GM18505 (cell line): Measurements from ENCODE around the gene CENPP.

Experiments used
- ATAC-seq: cut with Tn5 transposase; IDR thresholded peaks from one replicate; pipeline ENCODE4 v1.9.1; 2021; ENCODE audit not compliant: unreplicated experiment
- POLR2A ChIP-seq: IDR thresholded peaks from 4 replicates; pipeline ENCODE4 v1.6.1; 2011; ENCODE audit warnings: borderline replicate concordance; ENCODE audit not compliant: insufficient read depth, insufficient read length; ENCODE audit errors: extremely low read depth

CENPP gene

DNA sequence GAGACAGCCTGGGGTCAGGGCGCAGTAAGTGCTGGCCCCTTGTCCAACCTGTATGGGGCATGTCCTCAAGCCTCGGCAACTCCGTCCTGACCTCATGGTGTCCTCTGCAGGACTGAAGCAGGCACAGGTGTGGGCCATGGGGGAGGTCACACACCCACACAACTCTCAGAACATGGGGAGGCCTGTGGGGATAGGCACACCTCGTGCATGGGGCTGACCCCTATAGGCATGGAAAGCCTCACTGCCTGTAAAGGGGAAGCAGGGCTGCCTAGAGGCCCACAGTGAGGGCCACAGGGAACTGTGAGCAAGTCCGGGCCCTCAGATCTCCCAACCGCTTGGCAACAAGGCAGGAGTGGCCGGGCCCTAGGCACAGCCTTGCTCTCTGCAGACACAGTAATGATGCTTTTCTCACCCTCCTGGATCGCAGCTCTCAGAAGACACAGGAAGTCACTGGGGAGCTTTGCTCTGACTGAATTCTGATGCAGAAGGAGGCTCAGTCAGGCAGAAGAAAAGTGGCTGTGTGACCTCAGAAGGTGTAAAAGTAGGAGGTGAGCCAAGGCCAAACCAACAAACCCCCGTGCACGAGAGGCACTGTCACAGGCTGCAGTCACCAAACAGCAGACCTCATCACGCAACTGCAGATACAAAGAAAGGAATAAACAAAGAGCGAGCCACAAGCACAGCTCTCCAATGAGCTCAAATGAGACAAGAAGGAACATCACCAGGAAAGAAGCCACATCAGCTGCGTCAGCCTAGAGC is 338.8 kb downstream of the CENPP start:
- TF ChIP-seq POLR2A = no peak
- ATAC-seq = peak; percentile 40

- no peak for TF ChIP-seq POLR2A
- ATAC-seq = no peak
Measured at GRCh38 chr9:92665836-92666235, 340.1 kb downstream of the CENPP start.

DNA sequence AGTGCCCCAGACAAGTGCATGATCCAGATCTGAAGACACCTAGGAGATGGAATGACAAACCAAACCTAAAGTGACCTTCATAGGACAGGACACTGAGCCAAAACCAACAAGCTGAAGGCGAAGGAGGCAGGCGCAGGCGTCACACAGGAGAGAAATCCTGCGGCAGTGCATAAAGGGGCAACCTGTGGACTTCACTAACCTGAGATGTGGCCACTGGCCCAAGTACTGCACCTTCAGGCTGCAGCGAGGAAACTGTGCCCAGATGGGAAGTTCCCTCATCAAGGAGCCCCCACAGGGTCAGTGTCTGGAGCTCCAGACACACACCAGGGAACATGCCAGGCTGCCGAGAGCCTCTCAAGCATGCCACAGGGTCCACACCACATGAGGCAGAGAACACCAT is 340.5 kb downstream of the CENPP start:
- TF ChIP-seq POLR2A = no peak
- ATAC-seq = no peak

- TF ChIP-seq POLR2A = no peak
Measured at GRCh38 chr9:92666912-92667532, 341.3 kb downstream of the CENPP start.

GRCh38 chr9:92668746-92669526 is 343.2 kb downstream of the CENPP start:
- TF ChIP-seq POLR2A = peak; percentile 46
- peak; percentile 2 for ATAC-seq

More at GRCh38 chr9:92666912-92667532, 341.3 kb downstream of the CENPP start:
- no peak for ATAC-seq

DNA sequence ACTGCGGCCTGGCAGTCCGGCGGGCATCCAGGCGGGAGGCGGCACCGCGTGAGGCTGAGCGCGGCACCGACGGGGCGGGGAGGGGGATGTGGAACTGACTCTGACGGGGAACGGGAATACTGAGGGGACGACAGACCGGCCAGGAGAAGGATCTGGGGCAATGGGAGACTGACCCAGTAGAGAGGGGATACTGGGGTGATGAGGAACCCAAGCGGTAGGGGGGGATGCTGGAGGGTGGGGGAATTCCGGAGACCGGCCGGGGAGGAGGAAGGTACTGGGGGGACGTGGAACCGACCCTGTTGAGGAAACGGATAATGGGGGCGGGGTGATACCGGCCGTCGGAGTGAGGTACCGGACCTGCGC is 343.8 kb downstream of the CENPP start:
- ATAC-seq = no peak

More for the DNA sequence above, 343.8 kb downstream of the CENPP start:
- TF ChIP-seq POLR2A = no peak
